DND-41 (cell line): Measurements from ENCODE around the gene TTC28.

Experiments used
- EZH2 ChIP-seq: IDR thresholded peaks from 3 replicates; pipeline ENCODE4 v1.6.1; 2012; ENCODE audit warnings: borderline replicate concordance, low read depth, mild to moderate bottlenecking, moderate library complexity, low read length, inconsistent platforms; ENCODE audit not compliant: severe bottlenecking
- TF ChIP-seq, protein P1 (sequence below): IDR thresholded peaks from 2 replicates; pipeline ENCODE4 v1.5.1; 2012; ENCODE audit warnings: borderline replicate concordance, low read length, moderate library complexity, mild to moderate bottlenecking; ENCODE audit not compliant: poor library complexity, severe bottlenecking; ENCODE audit errors: extremely low read depth

DNA sequence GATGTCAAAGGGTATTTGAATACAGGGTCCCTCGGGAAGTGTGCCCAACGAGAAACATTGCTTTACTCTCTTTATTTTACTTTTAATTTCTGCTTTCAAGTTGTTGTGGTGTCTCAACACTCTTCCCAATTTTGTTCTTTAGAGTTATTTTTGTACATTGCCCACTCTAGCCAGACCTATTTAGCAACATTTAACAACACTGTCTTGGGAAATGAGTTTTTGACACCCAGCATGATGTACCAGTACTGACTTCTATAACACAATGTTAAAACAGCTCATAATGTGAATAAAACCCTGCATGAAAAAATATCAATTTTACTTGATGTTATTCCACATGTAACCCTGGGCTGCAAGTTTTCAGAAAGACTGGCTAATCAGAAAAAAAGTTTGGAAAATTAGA is 410.4 kb downstream of the TTC28 start:
- TF ChIP-seq EZH2: no peak
- TF ChIP-seq, protein P1, sequence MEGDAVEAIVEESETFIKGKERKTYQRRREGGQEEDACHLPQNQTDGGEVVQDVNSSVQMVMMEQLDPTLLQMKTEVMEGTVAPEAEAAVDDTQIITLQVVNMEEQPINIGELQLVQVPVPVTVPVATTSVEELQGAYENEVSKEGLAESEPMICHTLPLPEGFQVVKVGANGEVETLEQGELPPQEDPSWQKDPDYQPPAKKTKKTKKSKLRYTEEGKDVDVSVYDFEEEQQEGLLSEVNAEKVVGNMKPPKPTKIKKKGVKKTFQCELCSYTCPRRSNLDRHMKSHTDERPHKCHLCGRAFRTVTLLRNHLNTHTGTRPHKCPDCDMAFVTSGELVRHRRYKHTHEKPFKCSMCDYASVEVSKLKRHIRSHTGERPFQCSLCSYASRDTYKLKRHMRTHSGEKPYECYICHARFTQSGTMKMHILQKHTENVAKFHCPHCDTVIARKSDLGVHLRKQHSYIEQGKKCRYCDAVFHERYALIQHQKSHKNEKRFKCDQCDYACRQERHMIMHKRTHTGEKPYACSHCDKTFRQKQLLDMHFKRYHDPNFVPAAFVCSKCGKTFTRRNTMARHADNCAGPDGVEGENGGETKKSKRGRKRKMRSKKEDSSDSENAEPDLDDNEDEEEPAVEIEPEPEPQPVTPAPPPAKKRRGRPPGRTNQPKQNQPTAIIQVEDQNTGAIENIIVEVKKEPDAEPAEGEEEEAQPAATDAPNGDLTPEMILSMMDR: no peak
